AML-193 (cell line): ENCODE results near the gene CD72.
A peak's percentile ranks its signal among the peaks of the same experiment; 100 is the strongest.

Experiments used
- DNase-seq, 2 experiments: peaks; one replicate each; lab custom pipeline; 2025; lab: John Stamatoyannopoulos, UW

CD72 gene

GRCh38 chr9:35618325-35618727, at the start of gene CD72:
Gene CD72, minus strand, starts transcription at chr9:35618413. Its CDS starts 110 bp downstream, at chr9:35618303.
- DNase-seq = no peak

GRCh38 chr9:35667939-35668338, 49.7 kb upstream of the CD72 start:
- DNase-seq = no peak

- DNase-seq = no peak
Observed at GRCh38 chr9:35666549-35666948, 48.3 kb upstream of the CD72 start.

GRCh38 chr9:35666045-35666444, 47.8 kb upstream of the CD72 start:
- DNase-seq = no peak

- no peak for DNase-seq
Observed at GRCh38 chr9:35665471-35665818, 47.2 kb upstream of the CD72 start.

GRCh38 chr9:35664531-35665470, 46.6 kb upstream of the CD72 start, which contains the start of gene ARHGEF39:
Gene ARHGEF39, minus strand, starts transcription at chr9:35665195. Its CDS starts 26 bp downstream, at chr9:35665169.
- DNase-seq = peak; percentile 66 to 81

- DNase-seq = no peak
Observed at GRCh38 chr9:35662437-35662836, 44.2 kb upstream of the CD72 start.

GRCh38 chr9:35661756-35662350, 43.6 kb upstream of the CD72 start:
- no peak for DNase-seq

GRCh38 chr9:35660966-35661415, 42.8 kb upstream of the CD72 start:
- DNase-seq = no peak

- DNase-seq = no peak
Observed at GRCh38 chr9:35659340-35659739, 41.1 kb upstream of the CD72 start.

- peak in 1 of 2 experiments; percentile 51 for DNase-seq
Observed at GRCh38 chr9:35658968-35659220, 40.7 kb upstream of the CD72 start.

GRCh38 chr9:35658137-35658967, 40.1 kb upstream of the CD72 start, which contains the start of gene CCDC107:
Gene CCDC107, plus strand, starts transcription at chr9:35658292. Its CDS starts 88 bp downstream, at chr9:35658380.
- DNase-seq = peak; percentile 59 to 83

GRCh38 chr9:35657546-35658136, 39.4 kb upstream of the CD72 start, which contains the start of gene RMRP:
Gene RMRP, minus strand, starts transcription at chr9:35658019.
- peak; percentile 94 to 96 for DNase-seq

GRCh38 chr9:35656831-35657545, 38.8 kb upstream of the CD72 start:
- DNase-seq = no peak

- DNase-seq = no peak
Observed at GRCh38 chr9:35656348-35656747, 38.1 kb upstream of the CD72 start.

- DNase-seq = no peak
Observed at GRCh38 chr9:35653611-35654010, 35.4 kb upstream of the CD72 start.

- no peak for DNase-seq
Observed at GRCh38 chr9:35652829-35653209, 34.6 kb upstream of the CD72 start.

GRCh38 chr9:35651956-35652828, 34.0 kb upstream of the CD72 start:
- no peak for DNase-seq

GRCh38 chr9:35650341-35651158, 32.3 kb upstream of the CD72 start, which contains the start of gene SIT1:
Gene SIT1, minus strand, starts transcription at chr9:35650931. Its CDS starts 78 bp downstream, at chr9:35650853.
- no peak for DNase-seq
